ENCODE data around the gene CCR6.

Gene CCR6

GRCh38 chr6:167099707-167100106 is 23.2 kb upstream of the CCR6 start:
- DNase-seq, result no peak

GRCh38 chr6:167100241-167100674 is 22.6 kb upstream of the CCR6 start:
- DNase-seq, result no peak

GRCh38 chr6:167102318-167102717 is 20.6 kb upstream of the CCR6 start:
- DNase-seq, result no peak

- DNase-seq, result no peak
Measured at GRCh38 chr6:167103041-167103891, 19.6 kb upstream of the CCR6 start.

- DNase-seq, result no peak
Measured at GRCh38 chr6:167104388-167104787, 18.5 kb upstream of the CCR6 start.

- DNase-seq, result no peak
Measured at GRCh38 chr6:167105060-167105459, 17.8 kb upstream of the CCR6 start.

- no peak for DNase-seq
Measured at GRCh38 chr6:167106406-167106805, 16.5 kb upstream of the CCR6 start.

- DNase-seq, result no peak
Measured at GRCh38 chr6:167107787-167108186, 15.1 kb upstream of the CCR6 start.

GRCh38 chr6:167108278-167108677 is 14.6 kb upstream of the CCR6 start:
- no peak for DNase-seq

GRCh38 chr6:167109651-167110050 is 13.2 kb upstream of the CCR6 start:
- DNase-seq, result no peak

- DNase-seq, result no peak
Measured at GRCh38 chr6:167111597-167111996, 11.3 kb upstream of the CCR6 start.

GRCh38 chr6:167112421-167112820 is 10.5 kb upstream of the CCR6 start:
- no peak for DNase-seq

GRCh38 chr6:167113047-167113754 is 9.7 kb upstream of the CCR6 start:
- no peak for DNase-seq

GRCh38 chr6:167113935-167114910 is 8.7 kb upstream of the CCR6 start:
- DNase-seq, result no peak

- no peak for DNase-seq
Measured at GRCh38 chr6:167115054-167115453, 7.8 kb upstream of the CCR6 start.

GRCh38 chr6:167116109-167116837 is 6.6 kb upstream of the CCR6 start:
- no peak for DNase-seq

- no peak for DNase-seq
Measured at GRCh38 chr6:167116838-167117228, 6.1 kb upstream of the CCR6 start.

- DNase-seq, result no peak
Measured at GRCh38 chr6:167118006-167118405, 4.9 kb upstream of the CCR6 start.

GRCh38 chr6:167118839-167119238 is 4.1 kb upstream of the CCR6 start:
- no peak for DNase-seq

- DNase-seq, result no peak
Measured at GRCh38 chr6:167119670-167120582, 3.0 kb upstream of the CCR6 start.

- DNase-seq, result no peak
Measured at GRCh38 chr6:167120583-167120903, 2.4 kb upstream of the CCR6 start.

Data from bone marrow (tissue), 2 donors.